ENCODE measurements around the gene FCSK.
"Not testable (repeated sequence)": the region's sequence is repeated elsewhere in the genome, so short reads cannot be mapped to it uniquely, and the experiment has no call there.

The FCSK gene

GRCh38 chr16:70432356-70432722 is 22.1 kb upstream of the FCSK start:
- no peak for DNase-seq

- DNase-seq: no peak
These were observed 21.5 kb upstream of the FCSK start for GRCh38 chr16:70432723-70433457.

DNA sequence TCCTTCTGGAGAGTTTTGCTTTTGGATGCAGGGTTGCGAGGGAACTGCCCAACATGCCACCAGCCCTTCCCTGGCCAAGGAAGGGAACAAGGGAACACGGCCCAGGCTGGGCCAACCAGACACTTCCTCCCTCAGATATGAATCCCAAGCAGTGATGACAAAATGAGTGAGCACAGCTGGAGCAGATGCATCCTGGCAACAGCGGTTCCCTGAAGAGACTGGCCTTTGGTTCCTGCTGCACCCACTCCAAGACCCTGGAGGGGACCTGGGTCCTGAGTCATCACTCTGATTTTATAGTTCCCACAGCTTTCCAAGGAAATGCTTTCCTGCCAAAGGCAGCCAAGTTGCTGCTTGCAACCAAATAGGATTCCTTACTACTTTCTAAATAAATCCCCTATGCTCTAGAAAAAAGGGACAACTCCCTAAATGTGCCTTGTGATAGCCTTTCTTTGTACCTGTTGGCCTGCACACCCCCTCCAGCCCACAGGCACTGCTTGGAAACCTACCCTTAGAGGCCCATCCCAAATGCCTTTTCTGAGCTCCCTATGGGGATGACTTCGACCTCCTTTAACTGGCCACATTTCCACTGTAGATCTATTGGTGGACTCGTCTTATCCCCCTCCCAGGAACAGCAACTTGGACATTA is 20.8 kb upstream of the FCSK start:
- DNase-seq: peak; percentile 83

DNA sequence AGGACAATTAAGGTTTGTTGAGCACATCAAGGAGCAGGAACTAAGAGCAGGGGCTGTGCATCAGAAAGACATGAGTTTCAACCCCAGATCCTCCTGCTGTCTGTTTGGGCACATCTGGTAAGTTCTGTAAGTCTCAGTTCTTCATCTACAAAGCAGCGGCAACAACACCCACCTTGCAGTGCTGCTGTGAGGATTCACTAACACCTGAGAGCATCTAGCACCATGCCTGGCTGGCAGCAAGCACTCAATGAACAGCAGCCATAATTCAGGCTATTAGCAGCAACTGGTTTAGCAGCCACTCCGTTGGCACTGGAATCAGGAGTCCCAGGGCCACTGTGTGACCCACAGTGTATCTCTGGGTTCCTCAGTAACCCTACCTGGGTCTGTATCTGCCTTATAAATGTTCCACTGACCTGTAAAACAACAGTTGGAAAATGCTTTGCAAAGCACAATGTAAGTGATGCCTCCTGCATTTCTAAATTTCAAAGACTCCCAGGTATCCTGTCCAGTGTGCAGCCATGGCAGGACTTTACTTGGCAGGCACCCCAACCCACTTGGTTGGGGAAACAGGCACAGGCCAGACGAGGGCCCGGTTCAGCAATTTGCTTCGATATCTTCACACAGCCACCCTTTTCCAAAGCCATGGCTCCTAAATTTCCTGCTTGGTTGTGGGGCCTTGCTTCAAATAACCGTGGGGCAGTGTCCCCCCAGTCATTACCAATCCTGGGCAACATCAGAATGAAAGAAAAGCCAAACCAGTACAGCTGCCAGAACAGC is 19.7 kb upstream of the FCSK start:
- no peak for DNase-seq

DNA sequence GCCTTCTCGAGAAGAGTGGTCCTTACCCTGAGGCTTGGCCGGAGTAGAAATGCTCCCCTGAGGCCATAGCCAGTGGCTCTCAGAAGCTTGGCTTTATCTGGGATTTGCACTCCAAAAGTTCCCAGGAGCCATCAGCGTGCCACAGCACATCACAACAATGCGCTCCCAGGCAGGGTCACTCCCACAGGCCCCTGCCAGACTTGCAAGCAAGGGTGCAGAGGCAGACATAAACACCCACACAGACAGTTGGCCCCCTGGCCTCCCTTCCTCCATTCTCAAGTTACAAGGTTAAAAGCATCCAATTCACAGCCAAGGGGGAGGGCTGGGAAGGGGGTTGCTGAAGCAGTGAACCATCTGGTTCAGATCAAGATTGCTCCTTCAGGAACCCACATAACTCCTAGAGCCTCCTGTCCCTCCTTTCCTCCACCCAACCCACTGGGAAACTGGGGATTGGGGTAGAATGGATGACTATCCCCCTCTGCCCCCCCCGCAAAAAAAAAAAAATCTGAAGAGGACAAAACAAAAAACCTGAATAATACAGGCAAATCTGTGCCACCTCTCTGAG is 17.3 kb upstream of the FCSK start:
- DNase-seq: peak; percentile 96

DNA sequence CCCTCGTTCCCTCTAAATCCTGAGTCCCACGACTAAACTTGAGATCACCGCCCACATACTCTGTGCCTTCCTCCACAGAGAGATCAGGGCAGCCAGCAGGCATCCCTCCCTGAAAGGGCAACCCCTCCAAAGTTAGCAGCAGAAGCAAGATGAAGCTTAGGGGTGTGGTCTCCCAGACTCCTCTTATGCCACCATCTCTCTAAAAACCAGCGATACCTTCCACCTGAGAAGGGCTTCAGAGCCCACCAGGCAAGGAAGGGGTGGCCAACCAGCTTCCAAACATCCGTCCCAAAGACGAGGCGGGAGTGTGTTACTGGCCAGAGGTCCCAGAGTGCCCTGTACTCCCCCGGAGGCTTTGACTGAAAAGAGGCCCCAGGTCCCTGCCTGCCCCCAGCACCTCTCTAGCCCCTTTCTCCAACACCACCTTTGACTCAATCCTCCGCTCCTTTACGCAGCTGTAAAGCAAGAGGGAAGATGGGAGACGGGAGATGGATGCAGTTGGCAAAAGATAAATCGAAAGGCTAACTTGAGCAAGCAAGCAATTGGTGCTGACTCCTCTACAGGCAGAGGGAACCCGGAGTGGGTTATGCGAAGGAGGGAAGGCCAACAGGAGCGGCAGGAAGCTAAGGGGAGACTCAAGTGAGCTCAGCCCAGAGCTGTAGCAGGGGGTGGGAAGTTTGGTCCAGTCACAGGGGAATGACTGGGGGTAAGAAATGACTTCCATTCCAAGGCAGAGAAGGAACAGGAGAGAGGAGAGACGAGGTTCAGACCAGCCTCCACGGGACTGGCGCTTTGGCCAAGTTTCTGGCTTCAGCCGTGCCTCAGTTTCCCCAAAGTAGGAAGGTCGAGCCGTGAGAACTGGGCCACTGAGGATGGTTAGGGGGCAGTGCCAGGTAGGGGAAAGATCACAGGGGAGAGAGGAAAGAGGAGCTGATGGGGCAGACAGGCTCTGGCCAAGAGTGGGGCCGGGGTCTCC is 16.5 kb upstream of the FCSK start:
- peak; percentile 46 for DNase-seq

DNA sequence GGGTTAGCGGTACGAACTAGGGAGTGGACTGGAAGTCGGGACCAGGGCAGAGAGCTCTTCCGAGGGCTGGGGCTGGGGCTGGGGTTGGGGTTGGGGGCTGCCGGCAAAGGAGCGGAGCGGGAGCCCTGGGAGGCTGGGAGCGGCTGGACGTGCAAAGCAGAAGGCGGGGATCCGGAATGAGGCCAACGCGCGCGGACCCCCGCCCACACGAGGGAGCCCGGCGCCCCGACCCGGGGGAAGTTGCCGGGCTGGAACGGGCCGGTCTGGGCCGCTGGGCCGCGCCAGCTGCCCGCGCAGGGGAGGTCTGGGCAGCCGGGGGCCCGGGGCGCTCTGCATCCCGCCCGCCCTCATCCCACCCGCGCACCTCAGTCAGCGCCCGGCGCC is 15.8 kb upstream of the FCSK start:
- no peak for DNase-seq

DNA sequence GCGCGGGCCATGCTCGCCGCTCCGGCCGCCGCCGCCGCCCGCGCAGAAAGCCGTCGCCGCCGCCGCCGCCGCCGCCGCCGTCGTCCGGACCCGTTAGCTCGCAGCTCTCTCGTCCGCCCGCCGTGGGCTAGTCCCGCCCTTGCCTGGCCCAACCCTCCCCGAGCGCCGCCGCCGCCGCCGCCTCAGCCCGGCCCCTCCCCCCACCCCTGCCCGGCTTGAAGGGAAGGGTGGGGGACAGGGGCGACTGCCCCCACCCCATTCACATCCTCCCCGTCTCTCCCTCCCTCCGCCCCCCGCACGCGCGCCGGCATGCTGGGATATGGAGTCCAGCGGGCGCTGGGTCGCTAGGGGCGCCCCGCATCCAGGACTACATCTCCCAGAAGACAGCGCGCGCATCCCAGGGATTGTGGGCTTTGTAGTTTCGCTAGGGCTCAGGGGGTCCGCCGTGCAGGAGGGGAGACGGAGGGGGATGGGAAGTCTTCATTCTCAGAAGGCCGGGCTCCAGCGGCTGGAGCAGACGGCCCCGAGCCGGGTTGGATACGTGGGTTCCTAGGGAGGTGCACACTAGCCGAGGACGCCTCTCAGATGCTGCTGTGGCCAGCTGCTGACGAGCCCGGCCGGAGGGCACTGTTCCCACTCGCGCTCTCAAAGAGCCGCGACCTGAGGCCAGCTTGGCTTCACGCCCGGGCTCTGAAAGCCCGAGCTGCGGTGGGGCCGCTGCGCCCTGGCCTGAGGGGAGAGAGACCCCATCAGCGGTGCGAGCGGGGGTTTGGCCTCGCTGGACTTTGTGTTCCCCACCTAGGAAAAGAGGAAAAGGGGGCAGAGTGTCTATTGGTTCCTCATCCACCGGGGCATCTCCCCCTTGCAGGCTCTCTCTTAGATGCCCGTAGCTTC is 15.2 kb upstream of the FCSK start, which contains the start of gene ST3GAL2:
ST3GAL2 (minus strand) TSS at position 132 of the 894 bp plus-strand sequence. CDS start 40,570 bp downstream, outside the sequence.
- peak; percentile 96 for DNase-seq

DNA sequence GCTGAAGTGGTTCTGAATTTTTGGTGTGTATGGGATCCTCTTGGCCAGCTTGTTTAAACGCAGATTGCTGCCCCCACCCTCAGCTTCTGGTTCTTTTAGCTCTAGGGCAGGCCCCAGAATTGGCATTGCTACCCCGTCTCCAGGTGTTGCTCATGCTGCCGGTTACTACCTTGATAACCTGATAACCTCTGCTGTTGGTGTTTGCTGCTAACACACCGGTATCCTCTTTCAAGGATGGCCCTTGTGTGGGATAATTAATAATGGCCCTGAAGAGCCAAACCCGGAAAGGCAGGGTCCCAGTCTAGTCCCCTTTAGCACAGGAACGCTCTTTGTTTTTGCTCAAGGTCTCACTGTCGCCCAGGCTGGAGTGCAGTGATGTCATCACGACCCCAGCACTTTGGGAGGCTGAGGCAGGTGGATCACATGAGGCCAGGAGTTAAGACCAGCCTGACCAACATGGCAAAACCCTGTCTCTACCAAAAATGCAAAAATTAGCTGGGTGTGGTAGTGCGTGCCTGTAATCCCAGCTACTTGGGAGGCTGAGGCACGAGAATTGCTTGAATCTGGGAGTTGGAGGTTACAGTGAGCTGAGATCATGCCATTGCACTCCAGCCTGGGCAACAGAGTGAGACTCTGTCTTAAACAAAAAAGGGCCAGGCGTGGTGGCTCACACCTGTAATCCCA is 14.2 kb upstream of the FCSK start:
- no peak for DNase-seq

GRCh38 chr16:70441406-70441990 is 12.9 kb upstream of the FCSK start:
- DNase-seq: no peak

DNA sequence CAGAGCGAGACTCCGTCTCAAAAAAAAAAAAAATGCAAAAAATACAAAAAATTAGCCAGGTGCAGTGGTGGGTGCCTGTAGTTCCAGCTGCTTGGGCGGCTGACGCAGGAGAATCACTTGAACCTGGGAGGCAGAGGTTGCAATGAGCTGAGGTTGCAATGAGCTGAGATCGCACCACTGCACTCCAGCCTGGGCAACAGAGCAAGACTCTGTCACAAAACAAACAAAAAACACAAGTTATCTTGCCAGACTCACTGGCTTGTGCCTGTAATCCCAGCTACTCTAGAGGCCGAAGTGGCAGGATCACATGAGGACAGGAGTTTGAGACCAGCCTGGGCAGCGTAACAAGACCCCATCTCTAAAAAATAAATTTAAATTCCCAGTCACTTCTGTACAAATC is 12.1 kb upstream of the FCSK start:
- no peak for DNase-seq

DNA sequence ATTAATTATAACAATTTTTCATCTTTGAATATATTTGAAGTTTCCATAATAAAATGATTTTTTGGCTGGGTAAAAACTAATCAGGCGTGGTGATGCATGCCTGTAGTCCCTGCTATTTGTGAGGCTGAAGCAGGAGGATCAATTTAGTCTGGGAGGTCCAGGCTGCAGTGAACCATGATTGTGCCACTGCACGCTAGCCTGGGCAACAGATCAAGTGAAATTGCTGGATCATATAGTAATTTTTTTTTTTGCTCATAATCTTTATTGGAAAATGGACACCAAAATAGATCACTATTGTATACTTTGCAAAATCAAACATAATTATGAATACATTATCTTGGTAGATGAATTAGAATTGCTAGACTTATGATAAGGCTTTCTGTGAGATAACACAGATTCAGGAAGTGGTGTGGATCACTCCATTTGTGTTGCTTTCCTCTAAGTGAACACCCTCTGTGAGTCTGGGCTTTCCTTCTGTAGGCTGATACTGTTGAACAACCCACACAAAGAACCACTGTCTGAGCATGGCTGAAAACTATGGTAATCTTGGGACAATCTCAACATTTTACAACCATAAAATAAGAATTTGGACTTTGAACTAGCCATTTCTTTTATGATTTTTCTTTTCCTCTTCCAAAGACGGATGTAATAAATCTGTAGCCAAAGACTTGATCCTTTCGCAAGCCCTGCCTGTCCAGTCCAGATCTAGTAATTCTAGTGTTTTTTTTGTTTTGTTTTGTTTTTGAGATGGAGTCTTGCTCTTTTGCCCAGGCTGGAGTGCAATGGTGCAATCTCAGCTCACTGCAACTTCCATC is 9.9 kb upstream of the FCSK start:
- DNase-seq: no peak

- no peak for DNase-seq
These were observed 6.3 kb upstream of the FCSK start for GRCh38 chr16:70448075-70448474.

DNA sequence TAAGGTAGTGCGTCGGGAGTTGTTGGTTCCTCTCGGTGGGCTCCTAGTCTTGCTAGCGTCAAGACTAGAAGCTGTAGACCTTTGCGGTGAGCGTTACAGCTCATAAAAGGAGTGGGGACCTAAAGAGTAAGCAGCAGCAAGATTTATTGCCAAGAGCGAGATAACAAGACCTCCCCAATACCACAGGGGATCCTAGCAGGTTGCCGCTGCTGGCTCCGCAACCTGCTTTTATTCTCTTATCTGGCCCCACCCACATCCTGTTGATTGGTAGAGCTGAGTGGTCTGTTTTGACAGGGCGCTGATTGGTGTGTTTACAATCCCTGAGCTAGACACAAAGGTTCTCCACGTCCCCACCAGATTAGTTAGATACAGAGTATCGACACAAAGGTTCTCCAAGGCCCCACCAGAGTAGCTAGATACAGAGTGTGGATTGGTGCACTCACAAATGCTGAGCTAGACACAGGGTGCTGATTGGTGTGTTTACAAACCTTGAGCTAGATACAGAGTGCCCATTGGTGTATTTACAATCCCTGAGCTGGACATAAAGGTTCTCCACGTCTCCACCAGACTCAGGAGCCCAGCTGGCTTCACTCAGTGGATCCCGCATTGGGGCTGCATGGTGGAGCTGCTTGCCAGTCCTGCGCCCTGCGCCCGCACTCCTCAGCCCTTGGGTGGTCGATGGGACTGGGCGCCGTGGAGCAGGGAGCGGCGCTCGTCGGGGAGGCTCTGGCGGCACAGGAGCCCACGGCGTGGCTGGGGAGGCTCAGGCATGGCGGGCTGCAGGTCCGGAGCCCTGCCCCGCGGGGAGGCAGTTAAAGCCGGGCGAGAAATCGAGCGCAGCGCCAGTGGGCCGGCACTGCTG is 4.0 kb upstream of the FCSK start:
- not testable (repeated sequence) for DNase-seq

- DNase-seq: not testable (repeated sequence)
These were observed 3.4 kb upstream of the FCSK start for GRCh38 chr16:70451004-70451340.

- DNase-seq: no peak
These were observed 1.1 kb upstream of the FCSK start for GRCh38 chr16:70453117-70453891.

- no peak for DNase-seq
These were observed 538 bp upstream of the FCSK start for GRCh38 chr16:70453892-70454221.

- DNase-seq: no peak
These were observed 1.5 kb downstream of the FCSK start for GRCh38 chr16:70455910-70456309.
